CD14-positive monocyte (primary cell): Measurements from ENCODE around the gene ABHD1. TPM values are rescaled to one million over a fixed set of nuclear protein-coding genes. Genes with fewer than 3 reads are reported as not detected.

Experiments used
- DNase-seq, 3 donors: peaks; one replicate each; pipeline ENCODE4 v3.0.0-alpha.2; 2011 to 2022
- H2AFZ ChIP-seq: 2 replicates; pipeline ENCODE4 v1.6.0; 2012; ENCODE audit warnings: mild to moderate bottlenecking, low read depth, low read length, inconsistent platforms; ENCODE audit not compliant: insufficient read depth, poor library complexity, severe bottlenecking
- H3K27ac ChIP-seq, 2 donors: 1 replicate in 1 of 2; 2 replicates in 1 of 2; pipeline ENCODE4 v1.5.1; 2012 to 2013; ENCODE audit warnings: low read length in 2 of 2, control low read depth in 1 of 2, inconsistent platforms in 1 of 2, low read depth in 1 of 2, mild to moderate bottlenecking in 1 of 2
- H3K27me3 ChIP-seq, 2 donors: one replicate each; pipeline versions ENCODE4 v1.6.0 to v1.6.1; 2011 to 2013; ENCODE audit warnings: low read length in 2 of 2; ENCODE audit not compliant: control insufficient read depth in 2 of 2, insufficient read depth in 2 of 2
- H3K36me3 ChIP-seq, 2 donors: replicated peaks in 1 of 2; 1 replicate in 1 of 2; 2 replicates in 1 of 2; pipeline versions ENCODE4 v1.5.1 to v1.6.1; 2012 to 2013; ENCODE audit warnings: low read length in 2 of 2, control low read depth in 1 of 2, inconsistent platforms in 1 of 2, mild to moderate bottlenecking in 1 of 2; ENCODE audit not compliant: insufficient read depth in 2 of 2, control insufficient read depth in 1 of 2
- H3K4me1 ChIP-seq, 2 donors: 1 replicate in 1 of 2; 2 replicates in 1 of 2; pipeline versions ENCODE4 v1.5.1 to v1.6.1; 2012 to 2013; ENCODE audit warnings: low read length in 2 of 2, control low read depth in 1 of 2, inconsistent platforms in 1 of 2, mild to moderate bottlenecking in 1 of 2, moderate library complexity in 1 of 2; ENCODE audit not compliant: insufficient read depth in 2 of 2, control insufficient read depth in 1 of 2
- H3K4me2 ChIP-seq: replicated peaks from 2 replicates; pipeline ENCODE3; 2012; ENCODE audit warnings: low read length, moderate library complexity, mild to moderate bottlenecking; ENCODE audit not compliant: poor library complexity, severe bottlenecking; ENCODE audit errors: extremely low read depth
- H3K4me3 ChIP-seq, 3 experiments: fragments of 200-600 bp in 1 of 3; sonication (generic) in 1 of 3; replicated peaks in 1 of 3; 1 replicate in 2 of 3; 2 replicates in 1 of 3; pipeline ENCODE4 v1.5.1; 2011 to 2013; ENCODE audit warnings: low read length in 3 of 3, mild to moderate bottlenecking in 3 of 3, control low read depth in 2 of 3, low read depth in 2 of 3, inconsistent platforms in 1 of 3, moderate library complexity in 1 of 3
- H3K79me2 ChIP-seq: 2 replicates; pipeline ENCODE4 v1.6.0; 2012; ENCODE audit warnings: mild to moderate bottlenecking, control low read depth, inconsistent platforms, low read length, moderate library complexity; ENCODE audit not compliant: insufficient read depth
- H3K9ac ChIP-seq: 2 replicates; pipeline ENCODE4 v1.6.0; 2017; ENCODE audit warnings: low read length, mild to moderate bottlenecking; ENCODE audit not compliant: insufficient read depth, poor library complexity, severe bottlenecking
- H3K9me3 ChIP-seq, 2 donors: replicated peaks in 1 of 2; 1 replicate in 1 of 2; 2 replicates in 1 of 2; pipeline versions ENCODE4 v1.5.1 to v1.6.1; 2012 to 2013; ENCODE audit warnings: low read length in 2 of 2, control low read depth in 1 of 2; ENCODE audit not compliant: control insufficient read depth in 1 of 2, insufficient read depth in 1 of 2
- H4K20me1 ChIP-seq: 2 replicates; pipeline ENCODE4 v1.6.0; 2012; ENCODE audit warnings: mild to moderate bottlenecking, low read length, control low read depth, moderate library complexity; ENCODE audit not compliant: insufficient read depth
- H3K27ac Mint-ChIP-seq, 7 donors: one replicate each; pipeline ENCODE4 v1.8.0; 2020; ENCODE audit warnings: mild to moderate bottlenecking in 7 of 7, mixed read lengths in 7 of 7, moderate library complexity in 6 of 7, inconsistent platforms in 2 of 7
- H3K27me3 Mint-ChIP-seq, 3 donors: one replicate each; pipeline ENCODE4 v1.8.0; 2021 to 2022; ENCODE audit warnings: low read depth in 3 of 3, mild to moderate bottlenecking in 3 of 3, mixed read lengths in 3 of 3, moderate library complexity in 3 of 3, inconsistent platforms in 1 of 3
- H3K36me3 Mint-ChIP-seq, 2 donors: one replicate each; pipeline ENCODE4 v1.8.0; 2020; ENCODE audit warnings: mixed read lengths in 2 of 2, inconsistent platforms in 1 of 2, mild to moderate bottlenecking in 1 of 2
- H3K4me1 Mint-ChIP-seq: one replicate; pipeline ENCODE4 v1.8.0; 2020; ENCODE audit warnings: mild to moderate bottlenecking, mixed read lengths
- H3K4me3 Mint-ChIP-seq, 2 donors: one replicate each; pipeline ENCODE4 v1.8.0; 2020; ENCODE audit warnings: mild to moderate bottlenecking in 2 of 2, mixed read lengths in 2 of 2, moderate library complexity in 1 of 2
- H3K9me3 Mint-ChIP-seq, 7 donors: one replicate each; pipeline ENCODE4 v1.8.0; 2020 to 2022; ENCODE audit warnings: mixed read lengths in 7 of 7, mild to moderate bottlenecking in 6 of 7, moderate library complexity in 6 of 7, inconsistent platforms in 2 of 7
- WGBS: methylation state at CpG from one replicate; pipeline ENCODE4 v1.1.5; 2013; ENCODE audit warnings: missing lambda C conversion rate; ENCODE audit not compliant: insufficient coverage; 5-methylcytosine and 5-hydroxymethylcytosine counted together
- intact Hi-C, 2 donors: fragments of 100-400 bp; cut with micrococcal nuclease; formaldehyde crosslinking; loops; one replicate each; pipeline versions ENCODE4 v1.15.0 to v1.15.1; 2023
- polyA plus RNA-seq, 3 donors: library from polyadenylated mRNA; depleted of rRNA in 1 of 3; unstranded in 2 of 3; stranded (reverse) in 1 of 3; fragments of 300-500 nt in 2 of 3; fragments of >200 nt in 1 of 3; fragmentation: Illumina TruSeq in 2 of 3; gene quantifications; 1 replicate in 2 of 3; 2 replicates in 1 of 3; pipeline ENCODE4 v1.2.3, GENCODE V29; 2012 to 2021
- TF ChIP-seq, protein P1 (sequence below): fragments of 200-600 bp; IDR thresholded peaks from one replicate; pipeline ENCODE4 v1.8.0; 2022; ENCODE audit warnings: antibody characterized with exemption, mild to moderate bottlenecking

The ABHD1 gene
- polyA plus RNA-seq, 3 donors: 0.08 to 1.2 (median 0.25) TPM

DNA sequence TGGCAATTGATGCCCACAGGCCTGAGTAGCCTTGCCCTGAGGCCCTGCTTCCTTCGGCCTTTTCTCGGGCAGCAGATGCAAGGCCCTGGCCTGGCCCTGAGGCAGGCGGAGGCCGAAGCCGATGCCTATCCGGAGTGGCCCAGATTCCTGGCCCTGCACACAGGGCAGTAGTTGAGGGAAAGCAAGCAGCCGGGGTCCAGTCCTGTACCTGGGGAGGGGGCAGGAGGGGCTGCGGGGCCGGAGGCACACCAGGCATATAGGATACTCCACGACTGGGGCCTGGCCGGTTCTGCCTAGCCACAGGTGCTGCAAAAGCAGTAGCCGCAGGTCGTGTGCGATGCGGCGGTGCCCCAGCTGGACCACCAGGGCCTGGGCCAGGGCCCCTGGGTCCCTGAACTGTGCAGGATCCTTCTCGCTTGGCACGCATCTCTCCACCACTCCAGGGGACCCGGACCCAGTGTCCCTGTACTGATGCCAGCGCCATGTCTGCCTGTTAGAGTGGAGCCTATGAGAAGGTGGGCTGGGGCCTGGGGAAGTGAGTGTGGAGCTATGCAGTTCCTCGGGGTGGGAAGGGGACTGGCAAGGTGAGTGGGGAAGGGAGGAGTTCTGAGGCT, 13.8 kb downstream of the ABHD1 start:
- H3K36me3 ChIP-seq: peaks cover 5% of the 10 kb centered on the region in 2 donors
- peaks cover 5 to 10% (median 9%) of the 10 kb centered on the region in 3 donors for H3K27me3 Mint-ChIP-seq

DNA sequence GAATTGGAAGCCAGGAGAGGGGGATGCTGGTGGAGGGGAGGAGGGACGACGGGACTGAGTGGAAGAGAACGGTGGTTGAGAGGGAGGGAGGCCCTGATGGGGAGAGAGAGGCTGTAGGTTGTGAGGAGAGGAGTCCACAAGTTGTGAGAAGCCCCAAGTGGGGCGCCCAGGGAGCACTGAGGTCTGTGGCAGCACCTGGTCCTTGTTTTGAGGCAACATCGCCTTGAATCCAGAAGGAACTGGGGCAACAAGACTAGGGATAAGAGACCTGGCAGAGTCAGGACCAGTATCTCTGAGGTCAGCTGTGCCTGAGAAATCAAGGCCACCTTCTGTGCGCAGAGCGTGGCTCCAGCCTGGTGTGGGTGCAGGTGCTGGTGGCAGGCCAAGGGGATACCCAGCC, 14.5 kb downstream of the ABHD1 start:
- no peak overlapping the region for H2AFZ ChIP-seq
- Mint-ChIP-seq H3K9me3 (peaks cover 0 to under 1% (median 0%) of the 10 kb centered on the region in 7 donors), H3K36me3 (peaks cover 2 to 3% of the 10 kb centered on the region in 2 donors), H3K4me3 (no peak overlapping the region), H3K27me3 (peaks cover 7 to 10% (median 9%) of the 10 kb centered on the region in 3 donors), H3K4me1 (peaks cover 11% of the 10 kb centered on the region), H3K27ac (no peak overlapping the region)
- peaks cover 14 to 17% of the 10 kb centered on the region in 2 donors for H3K4me1 ChIP-seq
- no peak overlapping the region for H3K4me2 ChIP-seq
- H3K4me3 ChIP-seq: no peak overlapping the region
- no peaks in the 10 kb centered on the region for H3K36me3 ChIP-seq
- DNase-seq: no peak
- 77% methylated on average over 5 of the region's 7 CpGs for WGBS
- H3K9ac ChIP-seq: no peak overlapping the region
- H4K20me1 ChIP-seq: peaks cover 7% of the 10 kb centered on the region
- intact Hi-C loops: no loop called here
- TF ChIP-seq, protein P1, sequence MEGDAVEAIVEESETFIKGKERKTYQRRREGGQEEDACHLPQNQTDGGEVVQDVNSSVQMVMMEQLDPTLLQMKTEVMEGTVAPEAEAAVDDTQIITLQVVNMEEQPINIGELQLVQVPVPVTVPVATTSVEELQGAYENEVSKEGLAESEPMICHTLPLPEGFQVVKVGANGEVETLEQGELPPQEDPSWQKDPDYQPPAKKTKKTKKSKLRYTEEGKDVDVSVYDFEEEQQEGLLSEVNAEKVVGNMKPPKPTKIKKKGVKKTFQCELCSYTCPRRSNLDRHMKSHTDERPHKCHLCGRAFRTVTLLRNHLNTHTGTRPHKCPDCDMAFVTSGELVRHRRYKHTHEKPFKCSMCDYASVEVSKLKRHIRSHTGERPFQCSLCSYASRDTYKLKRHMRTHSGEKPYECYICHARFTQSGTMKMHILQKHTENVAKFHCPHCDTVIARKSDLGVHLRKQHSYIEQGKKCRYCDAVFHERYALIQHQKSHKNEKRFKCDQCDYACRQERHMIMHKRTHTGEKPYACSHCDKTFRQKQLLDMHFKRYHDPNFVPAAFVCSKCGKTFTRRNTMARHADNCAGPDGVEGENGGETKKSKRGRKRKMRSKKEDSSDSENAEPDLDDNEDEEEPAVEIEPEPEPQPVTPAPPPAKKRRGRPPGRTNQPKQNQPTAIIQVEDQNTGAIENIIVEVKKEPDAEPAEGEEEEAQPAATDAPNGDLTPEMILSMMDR: no peak
- no peaks in the 10 kb centered on the region for H3K9me3 ChIP-seq
- peaks cover 13% of the 10 kb centered on the region for H3K79me2 ChIP-seq
- H3K27ac ChIP-seq: no peak overlapping the region
- no peaks in the 10 kb centered on the region for H3K27me3 ChIP-seq

More for the DNA sequence above, 13.8 kb downstream of the ABHD1 start:
- H3K4me1 Mint-ChIP-seq: peaks cover 18% of the 10 kb centered on the region
- no peak overlapping the region for H3K4me3 ChIP-seq
- DNase-seq: no peak
- H4K20me1 ChIP-seq: peaks cover 13% of the 10 kb centered on the region
- no peaks in the 10 kb centered on the region for H3K9me3 ChIP-seq
- no peak overlapping the region for H3K27ac ChIP-seq
- no peak overlapping the region for H2AFZ ChIP-seq
- WGBS: 97% methylated on average over 17 of the region's 21 CpGs
- H3K9ac ChIP-seq: no peak overlapping the region
- H3K4me1 ChIP-seq: peaks cover 19% of the 10 kb centered on the region in 2 donors
- H3K27ac Mint-ChIP-seq: peak overlapping the region in 1 of 7 donors; percentile 33
- H3K79me2 ChIP-seq: peaks cover 18% of the 10 kb centered on the region
- H3K4me3 Mint-ChIP-seq: no peak overlapping the region
- no peaks in the 10 kb centered on the region for H3K9me3 Mint-ChIP-seq
- H3K36me3 Mint-ChIP-seq: peaks cover 9 to 10% of the 10 kb centered on the region in 2 donors
- intact Hi-C loops: no loop called here
- TF ChIP-seq, protein P1: no peak
- H3K4me2 ChIP-seq: no peak overlapping the region
- no peaks in the 10 kb centered on the region for H3K27me3 ChIP-seq
